A549 (cell line): ENCODE data around the gene DRAXIN.

Experiments used
- NR3C1 ChIP-seq: fragments of >200 bp; sonication (Bioruptor Twin); formaldehyde crosslinking; IDR thresholded peaks from 3 replicates; pipeline ENCODE4 v1.6.1; 2017
- POLR2A ChIP-seq: IDR thresholded peaks from 2 replicates; pipeline ENCODE4 v1.6.1; 2012; ENCODE audit warnings: mild to moderate bottlenecking, low read length
- RCOR1 ChIP-seq: fragments of 150-350 bp; IDR thresholded peaks from 2 replicates; pipeline ENCODE4 v1.6.1; 2014; ENCODE audit warnings: antibody characterized with exemption, low read length, low read depth
- SMC3 ChIP-seq: fragments of >200 bp; sonication (Bioruptor Twin); formaldehyde crosslinking; IDR thresholded peaks from 3 replicates; pipeline ENCODE4 v1.6.1; 2018; ENCODE audit warnings: inconsistent platforms
- TF ChIP-seq, protein P1 (sequence below): fragments of >200 bp; sonication (Bioruptor Twin); formaldehyde crosslinking; IDR thresholded peaks from 3 replicates; pipeline ENCODE4 v1.5.1; 2016

DNA sequence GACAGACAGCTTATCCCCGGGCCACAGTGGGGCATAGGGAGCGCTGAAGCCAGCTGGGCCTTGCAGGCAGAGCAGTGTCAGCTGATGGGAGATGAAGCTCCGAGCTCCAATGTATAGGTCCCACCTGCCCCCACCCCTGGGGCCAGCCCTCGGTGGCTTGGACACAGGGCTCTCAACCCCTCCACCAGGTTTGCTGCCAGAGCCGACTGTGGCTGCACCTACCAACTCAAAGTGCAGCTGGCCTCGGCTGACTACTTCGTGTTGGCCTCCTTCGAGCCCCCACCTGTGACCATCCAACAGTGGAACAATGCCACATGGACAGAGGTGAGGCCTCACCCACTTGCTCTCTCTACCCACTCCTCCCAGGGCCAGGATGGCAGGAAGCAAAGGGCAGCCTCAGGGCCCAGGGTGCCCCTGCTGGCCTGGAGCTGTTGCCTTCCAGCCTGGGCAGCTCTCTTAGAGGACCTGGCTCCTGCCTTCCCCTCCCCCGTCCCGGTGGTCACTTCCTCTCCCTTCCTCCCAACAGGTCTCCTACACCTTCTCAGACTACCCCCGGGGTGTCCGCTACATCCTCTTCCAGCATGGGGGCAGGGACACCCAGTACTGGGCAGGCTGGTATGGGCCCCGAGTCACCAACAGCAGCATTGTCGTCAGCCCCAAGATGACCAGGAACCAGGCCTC is 18.3 kb upstream of the DRAXIN start:
- TF ChIP-seq, protein P1, sequence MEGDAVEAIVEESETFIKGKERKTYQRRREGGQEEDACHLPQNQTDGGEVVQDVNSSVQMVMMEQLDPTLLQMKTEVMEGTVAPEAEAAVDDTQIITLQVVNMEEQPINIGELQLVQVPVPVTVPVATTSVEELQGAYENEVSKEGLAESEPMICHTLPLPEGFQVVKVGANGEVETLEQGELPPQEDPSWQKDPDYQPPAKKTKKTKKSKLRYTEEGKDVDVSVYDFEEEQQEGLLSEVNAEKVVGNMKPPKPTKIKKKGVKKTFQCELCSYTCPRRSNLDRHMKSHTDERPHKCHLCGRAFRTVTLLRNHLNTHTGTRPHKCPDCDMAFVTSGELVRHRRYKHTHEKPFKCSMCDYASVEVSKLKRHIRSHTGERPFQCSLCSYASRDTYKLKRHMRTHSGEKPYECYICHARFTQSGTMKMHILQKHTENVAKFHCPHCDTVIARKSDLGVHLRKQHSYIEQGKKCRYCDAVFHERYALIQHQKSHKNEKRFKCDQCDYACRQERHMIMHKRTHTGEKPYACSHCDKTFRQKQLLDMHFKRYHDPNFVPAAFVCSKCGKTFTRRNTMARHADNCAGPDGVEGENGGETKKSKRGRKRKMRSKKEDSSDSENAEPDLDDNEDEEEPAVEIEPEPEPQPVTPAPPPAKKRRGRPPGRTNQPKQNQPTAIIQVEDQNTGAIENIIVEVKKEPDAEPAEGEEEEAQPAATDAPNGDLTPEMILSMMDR, result no peak
- TF ChIP-seq POLR2A (no peak), NR3C1 (no peak), SMC3 (no peak), RCOR1 (no peak)
